ENCODE measurements around the gene ZBTB7C. TPM values are rescaled to one million over a fixed set of nuclear protein-coding genes. Genes with fewer than 3 reads are reported as not detected.

ZBTB7C gene
- total and polyA plus RNA-seq, 4 experiments from 2014 or later: 0.23 TPM; not detected in 3

DNA sequence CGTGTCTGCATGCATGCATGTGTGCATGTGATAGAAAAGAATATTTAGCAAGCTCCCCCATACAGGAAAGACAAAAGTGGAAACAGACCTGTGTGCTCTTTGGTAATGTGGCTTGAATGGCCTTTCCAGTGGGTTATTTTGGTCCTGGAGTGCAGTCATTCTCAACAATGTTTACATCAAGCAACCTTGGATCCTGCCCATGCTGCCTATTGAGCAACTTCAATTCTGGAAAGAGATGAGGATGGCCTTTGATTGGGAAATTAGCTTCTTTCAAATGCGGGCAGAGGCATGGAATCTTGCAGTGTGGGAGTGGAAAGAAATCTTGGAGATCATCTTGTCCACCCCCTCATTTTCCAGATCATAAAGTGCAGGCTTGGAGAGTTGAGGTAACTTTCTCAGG lies 391.5 kb downstream of the ZBTB7C start:
- no peak for DNase-seq
- no peak overlapping the region for H3K4me3 ChIP-seq (ENCODE audit: low read length in 2 of 2)
- H3K9me3 ChIP-seq (ENCODE audit: control insufficient read depth in 1 of 2, low read length in 2 of 2): no peaks in the 10 kb centered on the region
- Mint-ChIP-seq H3K27me3 (peaks cover 18 to 25% of the 10 kb centered on the region in 2 donors), H3K9me3 (peaks cover 0 to 11% (median 8%) of the 10 kb centered on the region in 8 donors), H3K4me3 (no peak overlapping the region), H3K4me1 (peaks cover 0 to 4% (median 2%) of the 10 kb centered on the region in 4 donors), H3K36me3 (no peaks in the 10 kb centered on the region), H3K27ac (no peak overlapping the region)
- H3K4me1 ChIP-seq (ENCODE audit: insufficient read depth, low read length): no peaks in the 10 kb centered on the region
- ChIA-PET POLR2A (ENCODE audit: partially characterized antibody) (no interaction called here), CTCF (ENCODE audit: partially characterized antibody) (no interaction called here)
- H3K27ac ChIP-seq (ENCODE audit: low read depth, low read length): no peak overlapping the region
- intact Hi-C loops (cut with micrococcal nuclease): no loop called here
- peaks cover 9% of the 10 kb centered on the region for H3K27me3 ChIP-seq (ENCODE audit: insufficient read depth, low read length)
- H3K36me3 ChIP-seq (ENCODE audit: insufficient read depth, low read length): no peaks in the 10 kb centered on the region

- peaks cover 27 to 28% of the 10 kb centered on the region in 2 donors for H3K27me3 Mint-ChIP-seq
- peaks cover 0 to 11% (median 8%) of the 10 kb centered on the region in 8 donors for H3K9me3 Mint-ChIP-seq
- H3K4me3 Mint-ChIP-seq: no peak overlapping the region
- peaks cover 7% of the 10 kb centered on the region for H3K4me1 ChIP-seq (ENCODE audit: insufficient read depth, low read length)
- H3K27me3 ChIP-seq (ENCODE audit: insufficient read depth, low read length): peaks cover 8% of the 10 kb centered on the region
- DNase-seq: no peak
- no peaks in the 10 kb centered on the region for H3K9me3 ChIP-seq (ENCODE audit: control insufficient read depth in 1 of 2, low read length in 2 of 2)
- peak overlapping the region in 1 of 7 donors; percentile 2 for H3K27ac Mint-ChIP-seq
- H3K27ac ChIP-seq (ENCODE audit: low read depth, low read length): no peak overlapping the region
- intact Hi-C loops (cut with micrococcal nuclease): no loop called here
- H3K36me3 Mint-ChIP-seq: no peaks in the 10 kb centered on the region
- no peaks in the 10 kb centered on the region for H3K36me3 ChIP-seq (ENCODE audit: insufficient read depth, low read length)
- POLR2A ChIA-PET (ENCODE audit: partially characterized antibody): no interaction called here
- no peak overlapping the region for H3K4me3 ChIP-seq (ENCODE audit: low read length in 2 of 2)
- CTCF ChIA-PET (ENCODE audit: partially characterized antibody): interaction anchor here (0.9 to 1.3 kb wide), 2 partner anchors 9 to 240 kb away, joined by 3 read pairs; no protein-coding TSS in a partner anchor
- H3K4me1 Mint-ChIP-seq: peaks cover 0 to 8% (median 5%) of the 10 kb centered on the region in 4 donors
These were observed 396.0 kb downstream of the ZBTB7C start for GRCh38 chr18:48013162-48013561.

DNA sequence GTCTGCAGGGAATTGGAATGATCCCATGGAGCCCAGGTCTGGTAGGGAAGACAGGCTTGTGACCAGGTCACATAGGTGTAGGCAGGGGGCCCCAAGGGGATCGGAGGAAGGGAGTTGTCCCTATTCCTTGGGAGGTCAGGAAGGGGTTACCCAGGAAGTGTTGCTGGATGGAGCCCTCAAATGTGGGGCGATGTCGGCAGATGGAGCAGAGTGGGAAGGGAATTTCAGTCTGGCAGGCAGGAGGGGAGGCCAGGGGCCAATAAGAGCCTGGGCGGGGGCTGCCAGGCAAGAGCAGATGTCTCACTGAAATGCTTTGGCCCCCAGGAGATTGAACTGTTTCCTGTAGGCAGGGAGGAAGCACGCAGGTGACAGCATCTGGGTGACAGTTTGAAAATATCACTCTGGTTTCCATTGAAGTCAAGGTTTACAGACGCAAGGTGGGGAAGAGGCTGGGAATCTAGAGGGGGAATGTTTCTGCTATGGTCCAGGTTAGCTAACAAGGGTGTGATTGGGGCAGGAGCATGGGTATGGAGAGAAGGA lies 397.2 kb downstream of the ZBTB7C start:
- intact Hi-C loops (cut with micrococcal nuclease): no loop called here
- no peaks in the 10 kb centered on the region for H3K27me3 ChIP-seq (ENCODE audit: insufficient read depth, low read length)

GRCh38 chr18:48010264-48010663 lies 398.9 kb downstream of the ZBTB7C start:
- H3K4me3 Mint-ChIP-seq: no peak overlapping the region
- Histone ChIP-seq H3K9me3 (ENCODE audit: control insufficient read depth in 1 of 2, low read length in 2 of 2) (no peaks in the 10 kb centered on the region), H3K4me1 (ENCODE audit: insufficient read depth, low read length) (peaks cover 13% of the 10 kb centered on the region), H3K27me3 (ENCODE audit: insufficient read depth, low read length) (no peaks in the 10 kb centered on the region), H3K36me3 (ENCODE audit: insufficient read depth, low read length) (no peaks in the 10 kb centered on the region), H3K4me3 (ENCODE audit: low read length in 2 of 2) (no peak overlapping the region), H3K27ac (ENCODE audit: low read depth, low read length) (no peak overlapping the region)
- ChIA-PET CTCF (ENCODE audit: partially characterized antibody) (no interaction called here), POLR2A (ENCODE audit: partially characterized antibody) (no interaction called here)
- peaks cover 0 to 12% (median 5%) of the 10 kb centered on the region in 4 donors for H3K4me1 Mint-ChIP-seq
- peaks cover 22 to 23% of the 10 kb centered on the region in 2 donors for H3K27me3 Mint-ChIP-seq
- DNase-seq: no peak
- H3K36me3 Mint-ChIP-seq: no peaks in the 10 kb centered on the region
- H3K9me3 Mint-ChIP-seq: peaks cover 0 to 11% (median 7%) of the 10 kb centered on the region in 8 donors
- intact Hi-C loops (cut with micrococcal nuclease): no loop called here
- H3K27ac Mint-ChIP-seq: no peak overlapping the region

More for the DNA sequence above, 397.2 kb downstream of the ZBTB7C start:
- no peak overlapping the region for H3K4me3 ChIP-seq (ENCODE audit: low read length in 2 of 2)
- Mint-ChIP-seq H3K9me3 (peaks cover 0 to 11% (median 8%) of the 10 kb centered on the region in 8 donors), H3K27ac (no peak overlapping the region), H3K4me1 (peaks cover 0 to 12% (median 5%) of the 10 kb centered on the region in 4 donors), H3K36me3 (no peaks in the 10 kb centered on the region), H3K27me3 (peaks cover 24 to 26% of the 10 kb centered on the region in 2 donors), H3K4me3 (no peak overlapping the region)
- peaks cover 13% of the 10 kb centered on the region for H3K4me1 ChIP-seq (ENCODE audit: insufficient read depth, low read length)
- CTCF ChIA-PET (ENCODE audit: partially characterized antibody): interaction anchor here (1.3 kb wide), 1 partner anchor 8 kb away, joined by 3 read pairs; no protein-coding TSS in a partner anchor
- no peak overlapping the region for H3K27ac ChIP-seq (ENCODE audit: low read depth, low read length)
- no peak for DNase-seq
- POLR2A ChIA-PET (ENCODE audit: partially characterized antibody): no interaction called here
- no peaks in the 10 kb centered on the region for H3K36me3 ChIP-seq (ENCODE audit: insufficient read depth, low read length)
- H3K9me3 ChIP-seq (ENCODE audit: control insufficient read depth in 1 of 2, low read length in 2 of 2): no peaks in the 10 kb centered on the region

- Histone ChIP-seq H3K9me3 (ENCODE audit: control insufficient read depth in 1 of 2, low read length in 2 of 2) (no peaks in the 10 kb centered on the region), H3K36me3 (ENCODE audit: insufficient read depth, low read length) (no peaks in the 10 kb centered on the region), H3K27me3 (ENCODE audit: insufficient read depth, low read length) (no peaks in the 10 kb centered on the region), H3K27ac (ENCODE audit: low read depth, low read length) (no peak overlapping the region), H3K4me3 (ENCODE audit: low read length in 2 of 2) (no peak overlapping the region), H3K4me1 (ENCODE audit: insufficient read depth, low read length) (peaks cover 13% of the 10 kb centered on the region)
- ChIA-PET CTCF (ENCODE audit: partially characterized antibody) (no interaction called here), POLR2A (ENCODE audit: partially characterized antibody) (no interaction called here)
- H3K27me3 Mint-ChIP-seq: peaks cover 18 to 23% of the 10 kb centered on the region in 2 donors
- H3K4me3 Mint-ChIP-seq: peak overlapping the region in 7 of 8 donors; percentile 65 to 84 (median 79)
- no peak for DNase-seq
- H3K4me1 Mint-ChIP-seq: peaks cover 0 to 12% (median 5%) of the 10 kb centered on the region in 4 donors
- H3K27ac Mint-ChIP-seq: peak overlapping the region in 1 of 7 donors; percentile 30
- H3K9me3 Mint-ChIP-seq: peaks cover 0 to 3% (median 0%) of the 10 kb centered on the region in 8 donors
- no peaks in the 10 kb centered on the region for H3K36me3 Mint-ChIP-seq
- intact Hi-C loops (cut with micrococcal nuclease): no loop called here
These were observed 400.0 kb downstream of the ZBTB7C start for GRCh38 chr18:48009116-48009745.

- Histone ChIP-seq H3K9me3 (ENCODE audit: control insufficient read depth in 1 of 2, low read length in 2 of 2) (no peaks in the 10 kb centered on the region), H3K4me1 (ENCODE audit: insufficient read depth, low read length) (peaks cover 13% of the 10 kb centered on the region), H3K27ac (ENCODE audit: low read depth, low read length) (no peak overlapping the region), H3K36me3 (ENCODE audit: insufficient read depth, low read length) (no peaks in the 10 kb centered on the region), H3K4me3 (ENCODE audit: low read length in 2 of 2) (peak overlapping the region in 1 of 2 donors; percentile 31), H3K27me3 (ENCODE audit: insufficient read depth, low read length) (no peaks in the 10 kb centered on the region)
- Mint-ChIP-seq H3K27me3 (peaks cover 16 to 23% of the 10 kb centered on the region in 2 donors), H3K9me3 (peaks cover 0 to 2% (median 0%) of the 10 kb centered on the region in 8 donors), H3K27ac (no peak overlapping the region), H3K4me3 (peak overlapping the region; percentile 65 to 81 (median 79)), H3K4me1 (peaks cover 0 to 12% (median 4%) of the 10 kb centered on the region in 4 donors), H3K36me3 (no peaks in the 10 kb centered on the region)
- DNase-seq: peak; percentile 8 to 48 (median 23)
- intact Hi-C loops (cut with micrococcal nuclease): no loop called here
- POLR2A ChIA-PET (ENCODE audit: partially characterized antibody): no interaction called here
- CTCF ChIA-PET (ENCODE audit: partially characterized antibody): interaction anchor here (0.7 to 2.4 kb wide), 7 partner anchors 8 to 439 kb away, joined by 3 to 12 read pairs (median 3); no protein-coding TSS in a partner anchor
These were observed 401.1 kb downstream of the ZBTB7C start for GRCh38 chr18:48007955-48008701.

GRCh38 chr18:48007381-48007780 lies 401.8 kb downstream of the ZBTB7C start:
- no peak for DNase-seq
- intact Hi-C loops (cut with micrococcal nuclease): no loop called here
- POLR2A ChIA-PET (ENCODE audit: partially characterized antibody): no interaction called here
- peaks cover 14 to 21% of the 10 kb centered on the region in 2 donors for H3K27me3 Mint-ChIP-seq
- no peaks in the 10 kb centered on the region for H3K27me3 ChIP-seq (ENCODE audit: insufficient read depth, low read length)
- no peaks in the 10 kb centered on the region for H3K36me3 ChIP-seq (ENCODE audit: insufficient read depth, low read length)
- CTCF ChIA-PET (ENCODE audit: partially characterized antibody): interaction anchor here (0.7 to 2.4 kb wide), 6 partner anchors 9 to 439 kb away, joined by 3 to 12 read pairs (median 4); no protein-coding TSS in a partner anchor
- H3K27ac Mint-ChIP-seq: no peak overlapping the region
- H3K4me1 ChIP-seq (ENCODE audit: insufficient read depth, low read length): peaks cover 13% of the 10 kb centered on the region
- H3K27ac ChIP-seq (ENCODE audit: low read depth, low read length): no peak overlapping the region
- peaks cover 0 to 2% (median 0%) of the 10 kb centered on the region in 8 donors for H3K9me3 Mint-ChIP-seq
- H3K9me3 ChIP-seq (ENCODE audit: control insufficient read depth in 1 of 2, low read length in 2 of 2): no peaks in the 10 kb centered on the region
- H3K4me1 Mint-ChIP-seq: peaks cover 0 to 12% (median 4%) of the 10 kb centered on the region in 4 donors
- H3K4me3 Mint-ChIP-seq: peak overlapping the region in 2 of 8 donors; percentile 21 to 57
- H3K36me3 Mint-ChIP-seq: no peaks in the 10 kb centered on the region
- no peak overlapping the region for H3K4me3 ChIP-seq (ENCODE audit: low read length in 2 of 2)

All from CD4-positive, alpha-beta memory T cell (primary cell).